GM12878 (cell line): ENCODE results near the gene RBM8A. TPM values are rescaled to one million over a fixed set of nuclear protein-coding genes. Genes with fewer than 3 reads are reported as not detected.

ENCODE experiments used
- BCL11A ChIP-seq: IDR thresholded peaks from 2 replicates; pipeline ENCODE4 v1.6.1; 2011; ENCODE audit warnings: low read depth, low read length
- CREB1 ChIP-seq: IDR thresholded peaks from 2 replicates; pipeline ENCODE4 v1.6.1; 2012; ENCODE audit warnings: low read depth, mild to moderate bottlenecking, inconsistent platforms
- EED ChIP-seq: sonication (generic); IDR thresholded peaks from 2 replicates; pipeline ENCODE4 v1.6.1; 2016; ENCODE audit warnings: antibody characterized with exemption, low read depth
- HDAC2 ChIP-seq: fragments of 200-600 bp; sonication (generic); IDR thresholded peaks from 2 replicates; pipeline ENCODE4 v1.6.1; 2017
- JUNB ChIP-seq: IDR thresholded peaks from 2 replicates; pipeline ENCODE4 v1.6.1; 2016; ENCODE audit warnings: antibody characterized with exemption, mild to moderate bottlenecking
- MEF2B ChIP-seq: fragments of 450-650 bp; IDR thresholded peaks from 2 replicates; pipeline ENCODE4 v1.6.1; 2018; ENCODE audit warnings: mild to moderate bottlenecking, moderate library complexity; ENCODE audit not compliant: partially characterized antibody, poor library complexity, severe bottlenecking
- NR2C1 ChIP-seq: fragments of 450-650 bp; IDR thresholded peaks from 2 replicates; pipeline ENCODE4 v1.6.1; 2017; ENCODE audit warnings: antibody characterized with exemption, mild to moderate bottlenecking, moderate library complexity
- RB1 ChIP-seq: fragments of 450-650 bp; formaldehyde crosslinking; IDR thresholded peaks from 2 replicates; pipeline ENCODE4 v1.6.1; 2017; ENCODE audit warnings: mild to moderate bottlenecking, borderline replicate concordance
- SMAD5 ChIP-seq: IDR thresholded peaks from 2 replicates; pipeline ENCODE4 v1.6.1; 2016; ENCODE audit warnings: antibody characterized with exemption, low read depth
- TCF12 ChIP-seq: IDR thresholded peaks from 2 replicates; pipeline ENCODE4 v1.6.1; 2011; ENCODE audit warnings: low read depth, mild to moderate bottlenecking, low read length
- TCF3 ChIP-seq: IDR thresholded peaks from 2 replicates; pipeline ENCODE4 v1.6.1; 2012; ENCODE audit warnings: low read depth, mild to moderate bottlenecking, low read length, borderline replicate concordance; ENCODE audit not compliant: insufficient read depth
- polyA plus RNA-seq, 11 experiments: library from polyadenylated mRNA; depleted of rRNA in 4 of 11; unstranded in 6 of 11; stranded (reverse) in 5 of 11; fragments of >200 nt; fragmentation: Nextera tagmentation in 4 of 11; fragmentation: Illumina TruSeq in 1 of 11; extraction: Ambion mirVana in 4 of 11; extraction: Trizol in 1 of 11; gene quantifications; 1 replicate in 1 of 11; 2 replicates in 10 of 11; pipeline versions ENCODE4 v1.2.1 to v1.2.3, GENCODE V29; 2011 to 2016; ENCODE audit warnings: inconsistent platforms in 2 of 11, missing spikeins in 2 of 11, low read depth in 1 of 11
- total RNA-seq, 4 experiments: library from RNA; depleted of rRNA in 3 of 4; stranded (reverse); fragments of >200 nt in 3 of 4; fragmentation: Illumina TruSeq in 1 of 4; extraction: Trizol in 1 of 4; gene quantifications; 2 replicates each; pipeline versions ENCODE4 v1.2.1 to v1.2.3, GENCODE V29; 2013 to 2021
- TF ChIP-seq, protein P1 (sequence below): IDR thresholded peaks from 2 replicates; pipeline ENCODE4 v1.6.1; 2012; ENCODE audit warnings: improper control_type of control experiment, low read depth, low read length; ENCODE audit not compliant: insufficient replicate concordance

RBM8A gene
- total and polyA plus RNA-seq, 10 of the 15 experiments (the other 5 are each of a cell fraction or from before 2014, with no cell fraction given), result 110 to 1,248 (median 248) TPM

DNA sequence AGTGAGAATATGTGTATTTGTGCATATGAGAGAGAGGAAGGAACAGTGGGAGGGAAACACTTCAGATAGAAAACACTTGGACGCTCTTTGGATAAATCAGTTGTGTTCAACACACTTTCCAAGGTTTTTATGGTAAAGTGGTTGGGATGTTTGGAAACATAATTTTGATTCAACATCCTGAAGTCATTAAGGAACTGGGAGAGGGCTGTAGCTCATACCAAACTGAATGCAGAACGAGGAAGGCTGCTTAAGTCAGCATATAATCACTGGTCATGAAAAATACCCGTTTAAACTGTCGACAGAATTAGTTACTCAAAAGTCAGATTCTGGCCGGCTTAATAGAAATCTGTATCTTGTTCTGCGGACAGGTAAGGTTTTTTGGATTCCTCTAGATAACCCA is 15.6 kb upstream of the RBM8A start (continued):
- no peak for TF ChIP-seq CREB1
- no peak for TF ChIP-seq BCL11A
- no peak for TF ChIP-seq SMAD5
- TF ChIP-seq RB1, result no peak
- no peak for TF ChIP-seq HDAC2
- TF ChIP-seq NR2C1, result no peak
- TF ChIP-seq TCF3, result no peak
- TF ChIP-seq, protein P1, sequence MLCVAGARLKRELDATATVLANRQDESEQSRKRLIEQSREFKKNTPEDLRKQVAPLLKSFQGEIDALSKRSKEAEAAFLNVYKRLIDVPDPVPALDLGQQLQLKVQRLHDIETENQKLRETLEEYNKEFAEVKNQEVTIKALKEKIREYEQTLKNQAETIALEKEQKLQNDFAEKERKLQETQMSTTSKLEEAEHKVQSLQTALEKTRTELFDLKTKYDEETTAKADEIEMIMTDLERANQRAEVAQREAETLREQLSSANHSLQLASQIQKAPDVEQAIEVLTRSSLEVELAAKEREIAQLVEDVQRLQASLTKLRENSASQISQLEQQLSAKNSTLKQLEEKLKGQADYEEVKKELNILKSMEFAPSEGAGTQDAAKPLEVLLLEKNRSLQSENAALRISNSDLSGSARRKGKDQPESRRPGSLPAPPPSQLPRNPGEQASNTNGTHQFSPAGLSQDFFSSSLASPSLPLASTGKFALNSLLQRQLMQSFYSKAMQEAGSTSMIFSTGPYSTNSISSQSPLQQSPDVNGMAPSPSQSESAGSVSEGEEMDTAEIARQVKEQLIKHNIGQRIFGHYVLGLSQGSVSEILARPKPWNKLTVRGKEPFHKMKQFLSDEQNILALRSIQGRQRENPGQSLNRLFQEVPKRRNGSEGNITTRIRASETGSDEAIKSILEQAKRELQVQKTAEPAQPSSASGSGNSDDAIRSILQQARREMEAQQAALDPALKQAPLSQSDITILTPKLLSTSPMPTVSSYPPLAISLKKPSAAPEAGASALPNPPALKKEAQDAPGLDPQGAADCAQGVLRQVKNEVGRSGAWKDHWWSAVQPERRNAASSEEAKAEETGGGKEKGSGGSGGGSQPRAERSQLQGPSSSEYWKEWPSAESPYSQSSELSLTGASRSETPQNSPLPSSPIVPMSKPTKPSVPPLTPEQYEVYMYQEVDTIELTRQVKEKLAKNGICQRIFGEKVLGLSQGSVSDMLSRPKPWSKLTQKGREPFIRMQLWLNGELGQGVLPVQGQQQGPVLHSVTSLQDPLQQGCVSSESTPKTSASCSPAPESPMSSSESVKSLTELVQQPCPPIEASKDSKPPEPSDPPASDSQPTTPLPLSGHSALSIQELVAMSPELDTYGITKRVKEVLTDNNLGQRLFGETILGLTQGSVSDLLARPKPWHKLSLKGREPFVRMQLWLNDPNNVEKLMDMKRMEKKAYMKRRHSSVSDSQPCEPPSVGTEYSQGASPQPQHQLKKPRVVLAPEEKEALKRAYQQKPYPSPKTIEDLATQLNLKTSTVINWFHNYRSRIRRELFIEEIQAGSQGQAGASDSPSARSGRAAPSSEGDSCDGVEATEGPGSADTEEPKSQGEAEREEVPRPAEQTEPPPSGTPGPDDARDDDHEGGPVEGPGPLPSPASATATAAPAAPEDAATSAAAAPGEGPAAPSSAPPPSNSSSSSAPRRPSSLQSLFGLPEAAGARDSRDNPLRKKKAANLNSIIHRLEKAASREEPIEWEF, result no peak
- TF ChIP-seq EED, result no peak
- TF ChIP-seq JUNB, result no peak
- TF ChIP-seq TCF12, result no peak
- TF ChIP-seq MEF2B, result no peak
